H4 (cell line): ENCODE measurements around the gene PLCE1. TPM values are rescaled to one million over a fixed set of nuclear protein-coding genes. Genes with fewer than 3 reads are reported as not detected.

Source experiments
- DNase-seq: peaks from one replicate; pipeline ENCODE4 v3.0.0-alpha.2; 2015; ENCODE audit warnings: low spot score
- total RNA-seq: library from RNA; depleted of rRNA; stranded (reverse); fragments of >200 nt; shearing (Covaris generic); gene quantifications from 2 replicates; pipeline ENCODE4 v1.2.3, GENCODE V29; 2014; rRNA removed

PLCE1 gene
- total RNA-seq, 1 experiment from 2014 or later = 1.2 TPM

DNA sequence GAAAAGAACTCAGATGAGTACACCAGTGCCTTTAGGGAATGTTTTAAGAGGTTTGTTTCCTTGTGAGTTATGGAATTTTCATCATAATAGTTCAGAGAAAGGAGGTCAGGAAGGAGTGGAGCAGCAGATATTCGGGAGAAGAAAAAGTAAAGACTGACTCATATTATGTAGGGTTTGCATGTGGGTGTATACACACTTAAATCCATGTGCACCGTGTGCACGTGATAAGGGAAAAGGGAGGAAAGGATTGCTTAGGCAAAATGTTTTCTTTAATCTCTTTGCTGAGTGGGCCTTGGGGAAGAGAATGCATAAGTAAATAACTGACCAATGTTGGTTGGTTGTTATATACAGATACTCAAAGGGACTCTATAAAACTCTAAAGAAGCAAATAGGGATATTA, 30.2 kb downstream of the PLCE1 start:
- no peak for DNase-seq

DNA sequence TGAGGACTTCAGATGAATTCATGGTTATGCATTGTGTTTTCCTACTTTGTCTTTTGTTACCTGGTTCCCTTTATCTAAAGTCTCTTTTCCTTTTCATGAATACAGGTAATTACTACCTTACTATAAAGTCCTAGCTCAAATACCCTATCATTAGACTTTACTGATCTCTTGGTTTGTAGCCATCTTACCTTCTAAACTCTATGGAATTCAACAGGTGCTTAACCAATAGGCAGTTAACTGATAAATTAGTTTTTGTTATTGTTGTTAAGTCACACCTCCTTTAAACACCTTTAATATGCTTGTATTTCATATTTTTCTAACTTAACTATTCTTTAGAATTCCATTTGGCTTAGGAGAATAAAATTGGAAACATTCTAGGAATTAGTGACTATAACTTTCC, 30.7 kb downstream of the PLCE1 start:
- no peak for DNase-seq

DNA sequence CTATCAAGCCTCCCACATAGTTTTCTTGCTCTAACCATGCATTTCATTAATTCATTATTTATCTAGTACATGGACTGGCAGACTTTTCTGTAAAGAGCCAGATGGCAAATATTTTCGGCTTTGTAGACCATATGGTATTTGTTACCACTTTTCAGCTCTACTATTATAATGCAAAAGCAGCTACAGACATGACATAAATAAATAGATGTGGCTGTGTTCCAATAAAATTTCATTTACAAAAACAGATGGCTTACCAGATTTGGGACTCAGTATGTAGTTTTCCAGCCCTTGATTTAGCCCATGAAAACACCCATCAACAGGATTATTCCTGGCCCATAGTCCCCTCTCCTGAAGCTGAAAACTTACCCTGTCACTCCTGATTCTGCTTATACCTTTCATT, 32.1 kb downstream of the PLCE1 start:
- DNase-seq = no peak

DNA sequence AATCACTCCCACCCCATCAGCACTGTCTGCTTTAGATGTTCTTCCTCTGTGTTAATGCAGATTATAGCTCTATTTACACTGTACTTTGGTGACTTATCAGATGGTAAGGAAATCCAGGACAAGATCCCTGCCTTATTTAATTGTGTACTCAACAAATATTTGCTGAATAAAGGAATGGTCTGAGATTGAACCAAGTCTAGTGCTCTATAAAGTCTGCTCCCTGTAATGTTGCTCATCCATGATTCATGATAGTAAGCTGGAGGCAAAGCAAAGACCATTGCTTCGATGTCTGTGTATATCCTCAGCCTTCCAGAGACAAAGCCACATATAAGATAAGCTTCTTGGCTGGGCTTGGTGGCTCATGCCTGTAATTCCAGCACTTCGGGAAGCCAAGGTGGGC, 33.5 kb downstream of the PLCE1 start:
- DNase-seq = no peak

DNA sequence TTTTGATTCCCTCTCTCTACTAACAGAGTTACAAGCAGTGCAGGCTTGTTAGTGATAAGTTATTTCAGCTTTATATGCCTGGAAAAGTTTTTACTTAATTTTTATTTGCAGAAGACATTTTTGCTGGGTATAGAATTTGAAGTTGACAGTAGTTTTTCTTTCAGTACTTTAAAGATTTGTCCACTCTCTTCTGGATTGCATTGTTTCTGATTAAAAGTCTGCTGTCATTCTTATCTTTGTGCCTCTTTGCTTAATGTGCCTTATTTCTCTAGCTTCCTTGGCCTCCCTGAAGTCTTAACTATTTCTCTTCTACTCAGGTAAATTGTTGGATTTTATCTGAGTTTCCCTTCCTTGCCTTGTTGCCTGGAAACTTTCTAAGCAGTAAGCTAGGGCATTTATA, 36.2 kb downstream of the PLCE1 start:
- no peak for DNase-seq

DNA sequence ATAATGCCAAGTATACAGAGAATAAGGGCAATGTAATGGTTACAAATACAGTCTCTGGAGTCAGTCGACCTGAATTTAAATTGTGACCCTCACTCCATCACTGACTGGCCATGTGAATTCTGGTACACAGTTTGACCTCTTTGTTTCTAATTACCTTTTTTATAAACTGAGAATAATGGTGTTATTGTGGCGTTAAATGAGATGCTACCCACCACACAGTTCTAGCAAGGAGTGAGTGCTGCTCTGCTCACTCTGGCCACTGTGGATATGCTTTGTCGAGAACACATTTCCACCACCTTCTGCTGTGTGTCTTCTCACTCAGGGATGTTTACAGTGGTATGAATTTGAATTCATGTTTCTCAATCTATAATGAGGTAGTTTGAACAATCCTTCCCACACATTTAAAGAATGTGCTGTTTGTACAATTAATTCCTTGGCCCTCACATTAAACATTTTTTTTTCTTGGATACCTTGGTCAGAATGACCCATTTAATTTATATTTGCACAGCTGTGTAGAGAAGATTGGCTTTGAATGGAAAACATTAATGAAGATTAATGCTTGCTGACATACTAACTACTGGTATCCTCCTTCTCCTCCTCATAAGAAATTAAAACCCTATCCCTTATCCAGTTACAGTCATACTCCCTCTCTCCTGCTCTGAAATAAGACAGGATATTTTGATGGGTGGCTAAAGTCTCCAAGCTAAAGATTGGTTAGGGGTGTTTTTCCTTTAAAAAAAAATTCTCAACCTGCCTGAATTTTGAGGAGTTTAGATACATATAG, 42.4 kb downstream of the PLCE1 start:
- DNase-seq = no peak

DNA sequence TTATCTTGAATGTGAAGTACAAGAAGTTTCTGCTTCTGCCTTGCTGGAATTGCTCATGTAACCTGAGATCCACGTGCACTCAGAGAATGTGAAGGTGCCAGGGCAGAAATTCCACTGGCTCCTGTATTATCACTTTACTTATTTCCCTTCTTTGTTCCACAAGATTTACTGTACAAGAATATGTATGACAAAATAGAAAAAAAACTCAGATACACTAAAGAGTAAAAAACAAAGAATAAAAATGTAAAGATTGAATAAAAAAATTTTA, 43.0 kb downstream of the PLCE1 start:
- no peak for DNase-seq

DNA sequence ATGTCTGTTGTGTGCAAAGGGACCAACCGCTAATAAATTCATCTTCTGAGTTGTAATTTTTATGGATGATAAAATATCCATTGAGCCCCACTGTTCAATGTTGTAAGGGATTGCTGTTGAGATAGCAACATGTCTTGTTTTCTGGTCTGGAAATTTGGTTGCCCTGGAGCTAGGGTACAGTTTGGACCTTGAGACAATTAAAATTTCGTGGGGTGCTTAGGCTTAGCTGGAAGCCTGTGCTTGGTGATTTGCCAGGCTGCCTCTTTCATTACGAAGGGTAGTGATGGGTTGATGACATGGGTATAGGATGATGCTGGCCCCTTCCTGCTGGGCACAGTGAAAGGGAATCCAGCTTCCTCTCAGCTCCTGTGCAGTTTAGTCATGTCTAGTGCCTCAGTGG, 43.6 kb downstream of the PLCE1 start:
- no peak for DNase-seq

DNA sequence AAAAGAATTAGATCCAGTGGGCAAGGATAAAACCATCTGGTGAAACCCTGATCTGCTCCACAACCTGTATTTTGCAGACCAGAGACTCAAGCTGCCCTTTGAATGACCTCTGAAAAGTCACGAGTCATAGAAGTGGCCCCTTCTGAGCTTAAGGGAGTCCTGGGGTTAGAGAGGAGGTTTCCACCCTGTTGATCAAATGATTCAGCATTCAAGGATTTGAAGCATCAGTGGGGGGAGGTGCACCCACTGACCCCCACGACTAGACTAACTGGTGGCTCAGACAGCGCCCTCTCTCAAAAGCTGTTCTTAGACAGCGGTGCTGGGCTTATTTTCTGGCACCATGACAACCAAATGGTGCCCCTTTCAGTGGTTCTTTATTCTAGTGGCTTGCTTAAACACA, 44.3 kb downstream of the PLCE1 start:
- DNase-seq = peak; percentile 8

DNA sequence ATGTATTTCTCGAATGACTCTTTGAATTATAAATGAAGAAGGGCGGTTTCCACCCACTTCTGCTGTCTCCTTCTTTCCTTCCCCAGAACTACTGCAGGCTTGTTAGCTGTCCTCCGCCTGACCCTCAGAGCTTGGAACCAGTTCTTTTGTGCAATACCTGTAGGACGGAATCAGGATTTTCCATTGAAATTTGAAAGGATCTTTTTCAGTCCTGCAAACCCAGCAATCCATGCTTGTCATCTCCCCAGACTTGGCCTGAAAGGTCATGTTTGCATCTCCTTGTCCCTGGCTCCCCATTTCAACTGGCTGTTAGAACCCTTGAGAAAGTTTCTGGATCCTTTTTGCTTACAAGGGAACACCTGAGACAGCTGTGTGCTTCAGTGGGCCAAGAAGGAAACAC, 47.5 kb downstream of the PLCE1 start:
- no peak for DNase-seq

DNA sequence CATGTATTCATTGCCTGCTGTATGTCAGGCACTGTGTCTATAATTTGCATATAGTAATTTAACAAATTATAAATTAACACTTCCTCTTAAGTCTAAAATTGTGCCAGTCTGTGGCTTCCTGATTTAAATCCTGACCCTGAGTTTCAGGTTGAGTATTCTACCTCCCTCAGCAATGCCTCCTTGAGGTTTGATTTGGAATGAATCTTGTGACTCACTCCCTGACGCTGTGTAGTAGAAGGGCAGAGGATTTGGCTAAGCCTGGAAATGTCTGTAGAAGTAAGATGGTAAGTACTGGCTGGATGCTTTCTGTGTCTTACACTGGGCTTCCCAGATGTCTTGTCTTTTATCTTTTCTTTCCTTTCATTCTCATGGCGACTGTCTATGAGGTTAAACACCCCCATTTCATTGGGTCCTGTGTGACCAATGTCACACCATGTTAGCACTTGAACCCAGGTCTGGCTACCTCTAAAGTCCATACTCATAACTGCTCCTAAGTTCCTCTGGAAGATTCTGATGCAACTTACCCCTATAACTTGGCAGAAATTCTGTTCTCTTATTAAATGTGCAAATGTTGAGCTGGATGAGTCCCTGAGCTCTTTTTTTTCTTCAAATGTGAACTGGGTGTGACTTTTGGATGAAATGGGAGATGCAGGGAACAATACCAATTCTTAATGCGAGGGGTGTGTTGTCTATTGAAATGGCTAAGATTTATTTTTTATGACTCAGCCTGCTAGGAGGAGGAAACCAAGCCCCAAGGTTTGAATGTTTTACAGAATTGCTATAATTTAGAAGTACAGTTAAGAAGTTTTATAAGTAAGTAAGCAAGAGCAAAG, 48.5 kb downstream of the PLCE1 start:
- peak; percentile 56 for DNase-seq

DNA sequence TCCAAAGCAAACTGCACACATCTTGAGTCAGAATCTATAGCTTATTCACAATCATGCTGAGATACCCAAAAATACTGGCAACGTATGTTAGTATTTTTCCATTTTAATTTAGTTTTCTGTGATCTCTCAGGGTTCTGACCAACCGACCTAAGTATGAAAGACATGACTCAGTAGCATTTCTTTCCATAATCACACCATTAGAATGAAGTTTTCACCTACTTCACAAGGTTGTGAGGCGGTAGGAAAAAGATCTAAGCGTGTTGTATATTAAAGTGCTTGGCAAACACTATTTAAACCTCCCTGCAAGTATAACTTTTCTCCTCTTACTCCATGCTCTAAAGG, 49.1 kb downstream of the PLCE1 start:
- DNase-seq = no peak

Other genes with a start within 250 kb of the PLCE1 start
- 0.08 TPM in 1 of 2 replicates, not detected in the other for gene LGI1, start 236.0 kb upstream of the PLCE1 start, total RNA-seq
- gene SLC35G1, start 100.0 kb upstream of the PLCE1 start, total RNA-seq = 6.9 and 11.0 TPM in 2 replicates